T-cell (primary cell): ENCODE measurements around the gene ARHGAP10. TPM values are rescaled to one million over a fixed set of nuclear protein-coding genes. Genes with fewer than 3 reads are reported as not detected.

Experiments
- ATAC-seq, 4 experiments: fragments of 200-7000 bp in 3 of 4; fragments of 150-1000 bp in 1 of 4; cut with Tn5 transposase; replicated peaks in 1 of 4; 1 replicate in 3 of 4; 2 replicates in 1 of 4; pipeline ENCODE4 v1.10.0; 2021; ENCODE audit warnings: moderate library complexity in 3 of 4, mild to moderate bottlenecking in 2 of 4, moderate number of reproducible peaks in 1 of 4
- CTCF ChIA-PET, 2 donors: fragments of 300-600 bp; sonication (Branson Sonifier 250); formaldehyde crosslinking; loops; one replicate each; lab custom pipeline; 2022; ENCODE audit warnings: antibody characterized with exemption in 2 of 2; lab: Charles Lee
- POLR2A ChIA-PET, 2 donors: fragments of 300-600 bp; sonication (Branson Sonifier 250); formaldehyde crosslinking; loops; one replicate each; lab custom pipeline; 2022; ENCODE audit warnings: antibody characterized with exemption in 2 of 2; lab: Charles Lee
- DNase-seq, 35 experiments: peaks; one replicate each; pipeline versions ENCODE4 v3.0.0 to v3.0.0-alpha.2; 2013 to 2023
- H3K27ac ChIP-seq: one replicate; pipeline ENCODE4 v1.5.1; 2013; ENCODE audit warnings: low read length
- H3K27me3 ChIP-seq, 2 experiments: replicated peaks in 1 of 2; 1 replicate in 1 of 2; 2 replicates in 1 of 2; pipeline versions ENCODE4 v1.6.1 to v1.7.0; 2013; ENCODE audit warnings: low read length in 1 of 2, mixed read lengths in 1 of 2; ENCODE audit not compliant: control insufficient read depth in 2 of 2, insufficient read depth in 2 of 2; ENCODE audit errors: extremely low read depth in 1 of 2
- H3K36me3 ChIP-seq, 2 donors: 1 replicate in 1 of 2; 2 replicates in 1 of 2; pipeline versions ENCODE4 v1.6.1 to v1.7.0; 2013; ENCODE audit warnings: low read length in 1 of 2; ENCODE audit not compliant: control insufficient read depth in 2 of 2, insufficient read depth in 1 of 2; ENCODE audit errors: extremely low read depth in 1 of 2
- H3K4me1 ChIP-seq, 2 experiments: 1 replicate in 1 of 2; 2 replicates in 1 of 2; pipeline versions ENCODE4 v1.6.1 to v1.7.0; 2013; ENCODE audit warnings: low read length in 2 of 2, mixed read lengths in 1 of 2; ENCODE audit not compliant: insufficient read depth in 2 of 2, control insufficient read depth in 1 of 2; ENCODE audit errors: extremely low read depth in 1 of 2
- H3K4me3 ChIP-seq, 2 donors: 1 replicate in 1 of 2; 2 replicates in 1 of 2; pipeline versions ENCODE4 v1.5.1 to v1.7.0; 2013; ENCODE audit warnings: mild to moderate bottlenecking in 2 of 2, low read length in 1 of 2, moderate library complexity in 1 of 2; ENCODE audit not compliant: control insufficient read depth in 1 of 2; ENCODE audit errors: extremely low read depth in 1 of 2
- H3K9me3 ChIP-seq: 2 replicates; pipeline ENCODE4 v1.7.0; 2013
- H3K27ac Mint-ChIP-seq, 2 donors: one replicate each; pipeline ENCODE4 v1.8.0; 2020 to 2021; ENCODE audit warnings: mild to moderate bottlenecking in 2 of 2, mixed read lengths in 2 of 2
- H3K27me3 Mint-ChIP-seq, 2 donors: one replicate each; pipeline ENCODE4 v1.8.0; 2021 to 2022; ENCODE audit warnings: mixed read lengths in 2 of 2
- H3K36me3 Mint-ChIP-seq: one replicate; pipeline ENCODE4 v1.8.0; 2021; ENCODE audit warnings: mixed read lengths
- H3K4me1 Mint-ChIP-seq, 3 donors: one replicate each; pipeline ENCODE4 v1.8.0; 2020 to 2022; ENCODE audit warnings: mixed read lengths in 3 of 3, mild to moderate bottlenecking in 1 of 3
- H3K4me3 Mint-ChIP-seq, 3 donors: one replicate each; pipeline ENCODE4 v1.8.0; 2020 to 2022; ENCODE audit warnings: mild to moderate bottlenecking in 3 of 3, mixed read lengths in 3 of 3, moderate library complexity in 3 of 3
- H3K9me3 Mint-ChIP-seq, 3 donors: one replicate each; pipeline ENCODE4 v1.8.0; 2020 to 2022; ENCODE audit warnings: mixed read lengths in 3 of 3
- WGBS: methylation state at CpG from one replicate; pipeline ENCODE4 v1.1.5; 2013; ENCODE audit warnings: missing lambda C conversion rate; ENCODE audit not compliant: insufficient coverage; 5-methylcytosine and 5-hydroxymethylcytosine counted together
- total RNA-seq, 35 experiments: library from RNA in 6 of 35; stranded (reverse) in 6 of 35; fragments of 120-200 nt in 1 of 35; gene quantifications; one replicate each; pipeline versions ENCODE4 v1.2.1 to v1.2.4 and lab custom pipeline; 2013 to 2026

The ARHGAP10 gene
- total RNA-seq, 5 donors from 2014 or later (not counting 1 experiment from before 2014, with no cell fraction given) = 6.2 to 7.7 (median 6.8) TPM

DNA sequence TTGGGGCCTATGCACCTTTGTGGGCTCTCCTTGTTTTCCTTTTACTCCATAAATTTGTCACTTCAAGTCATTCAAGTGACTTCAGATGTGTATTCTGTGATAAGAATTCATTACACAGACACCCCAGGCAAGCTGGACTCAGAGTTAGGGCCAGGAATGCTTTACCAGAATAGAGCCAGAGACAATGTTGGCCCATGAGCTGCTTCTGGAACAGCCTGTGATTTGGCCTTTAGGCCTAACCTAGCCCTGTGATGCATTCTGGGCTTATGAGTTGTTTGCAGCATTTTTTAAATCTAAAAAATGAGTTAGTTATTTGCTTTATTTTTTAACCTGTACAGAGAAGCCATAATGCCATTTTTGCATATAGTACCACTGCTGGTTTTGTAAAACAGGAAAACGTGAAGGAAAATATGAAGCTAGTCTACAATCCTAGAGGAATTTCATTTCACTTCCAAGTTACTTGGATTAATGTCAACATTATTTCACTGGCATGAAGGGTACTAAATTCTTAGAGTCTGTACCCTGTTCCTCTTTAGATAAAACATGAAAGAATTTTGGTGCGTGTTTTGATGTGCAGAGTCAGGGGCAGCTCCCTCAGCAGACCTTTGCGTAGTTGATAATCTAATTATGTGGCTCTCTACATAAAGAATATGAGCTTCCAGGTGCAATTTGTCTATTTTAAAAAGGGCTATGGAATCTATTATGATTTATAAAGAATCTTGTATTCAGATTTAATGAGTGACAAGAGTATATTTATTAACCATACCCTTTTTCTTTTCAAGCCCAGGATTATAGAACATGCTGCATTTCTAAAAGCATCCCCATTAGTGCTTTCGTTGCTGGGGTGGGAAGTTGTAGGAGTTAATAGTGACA, 84.7 kb downstream of the ARHGAP10 start:
- Mint-ChIP-seq H3K27me3 (no peaks in the 10 kb centered on the region), H3K4me3 (no peak overlapping the region)
- no CpG with 5 or more reads among the region's 4 CpGs for WGBS

DNA sequence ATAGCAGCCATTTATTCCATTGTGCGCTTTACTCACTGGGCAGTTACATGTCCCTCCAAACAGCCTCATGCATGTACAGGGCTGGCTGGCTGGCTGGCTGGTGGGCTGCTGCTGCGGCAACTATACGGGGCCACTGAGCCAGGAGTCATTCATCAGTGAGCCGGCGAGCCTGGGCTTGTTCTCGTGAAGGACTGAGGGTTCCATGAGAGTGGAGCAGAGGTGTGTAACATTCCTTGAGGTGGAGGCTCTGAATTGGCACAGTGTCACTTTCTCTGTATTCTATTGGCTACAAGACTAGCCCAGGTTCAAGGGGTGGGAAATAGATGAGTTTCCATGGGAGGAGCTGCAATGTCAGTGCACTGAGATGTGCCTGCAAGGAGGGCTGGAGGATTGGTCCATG, 89.1 kb downstream of the ARHGAP10 start:
- WGBS = 96% methylated on average over 6 of the region's 6 CpGs
- Mint-ChIP-seq H3K4me3 (no peak overlapping the region), H3K36me3 (peaks cover 16% of the 10 kb centered on the region), H3K27me3 (no peaks in the 10 kb centered on the region), H3K27ac (no peak overlapping the region), H3K4me1 (peaks cover 2 to 4% (median 3%) of the 10 kb centered on the region in 3 donors), H3K9me3 (no peaks in the 10 kb centered on the region)
- CTCF ChIA-PET = interaction anchor here in 1 of 2 donors (1.2 kb wide), 1 partner anchor 44 kb away, joined by 3 read pairs; no protein-coding TSS in a partner anchor
- peaks cover 2 to 5% of the 10 kb centered on the region in 2 experiments for H3K4me1 ChIP-seq
- H3K4me3 ChIP-seq = no peak overlapping the region
- no peak for DNase-seq
- no peak overlapping the region for H3K27ac ChIP-seq
- POLR2A ChIA-PET = interaction anchor here in 1 of 2 donors (0.6 kb wide), 1 partner anchor 422 kb away, joined by 8 read pairs; no protein-coding TSS in a partner anchor
- ATAC-seq = no peak
- H3K36me3 ChIP-seq = no peaks in the 10 kb centered on the region
- no peaks in the 10 kb centered on the region for H3K27me3 ChIP-seq
- no peaks in the 10 kb centered on the region for H3K9me3 ChIP-seq

More for the DNA sequence above, 84.7 kb downstream of the ARHGAP10 start:
- no peaks in the 10 kb centered on the region for H3K9me3 Mint-ChIP-seq
- no peaks in the 10 kb centered on the region for H3K36me3 Mint-ChIP-seq
- Histone ChIP-seq H3K9me3 (no peaks in the 10 kb centered on the region), H3K4me1 (peaks cover 6 to 14% of the 10 kb centered on the region in 2 experiments), H3K27me3 (no peaks in the 10 kb centered on the region), H3K27ac (no peak overlapping the region), H3K4me3 (no peak overlapping the region), H3K36me3 (no peaks in the 10 kb centered on the region)
- no peak overlapping the region for H3K27ac Mint-ChIP-seq
- DNase-seq (no peak), ATAC-seq (no peak)
- CTCF ChIA-PET = interaction anchor here (0.6 to 1.1 kb wide), 3 partner anchors 50 to 710 kb away, joined by 3 to 4 read pairs (median 3); no protein-coding TSS in a partner anchor
- H3K4me1 Mint-ChIP-seq = peaks cover 6 to 15% (median 13%) of the 10 kb centered on the region in 3 donors
- POLR2A ChIA-PET = no interaction called here

DNA sequence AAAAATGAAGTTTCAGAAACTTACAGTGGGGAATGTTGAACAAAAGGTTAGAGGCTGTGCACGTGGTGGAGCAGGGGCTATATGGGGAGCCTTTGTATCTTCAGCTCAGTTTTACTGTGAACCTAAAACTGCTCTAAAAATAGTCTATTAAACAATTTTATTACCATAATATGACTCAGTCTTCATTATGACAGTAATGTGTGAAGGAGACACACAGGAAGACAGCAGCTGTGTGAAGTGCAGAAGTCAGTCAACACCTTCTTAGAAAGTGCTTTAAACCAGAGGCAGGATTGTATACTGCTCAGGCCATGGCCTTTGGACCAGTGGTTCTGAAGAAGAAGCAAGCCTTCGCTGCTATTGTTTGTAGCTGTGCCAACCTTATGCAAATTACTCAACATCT, 89.7 kb downstream of the ARHGAP10 start:
- no peak overlapping the region for H3K4me3 Mint-ChIP-seq
- no peak for DNase-seq

DNA sequence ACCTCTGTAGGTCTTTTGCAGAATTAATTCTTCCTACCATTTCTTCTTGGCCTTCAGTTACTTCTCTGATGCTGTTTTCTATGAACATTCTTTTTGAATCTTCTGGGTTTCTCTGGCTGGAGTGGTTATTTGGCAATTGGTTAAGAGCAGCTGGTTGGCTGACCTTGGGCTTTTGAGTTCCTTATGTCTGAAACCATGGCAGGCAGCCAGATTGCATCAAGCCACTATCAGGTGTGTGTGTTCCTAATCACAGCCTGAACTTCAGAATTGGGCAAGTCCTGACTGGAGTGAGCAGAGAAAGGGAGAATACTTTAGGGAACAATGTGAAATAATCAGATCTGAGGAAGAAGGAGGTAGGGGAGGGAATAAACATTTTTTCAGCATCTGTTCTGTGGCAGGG, 90.2 kb downstream of the ARHGAP10 start:
- DNase-seq = no peak
- ATAC-seq = no peak
- H3K4me1 Mint-ChIP-seq = no peaks in the 10 kb centered on the region
- Histone ChIP-seq H3K4me3 (no peak overlapping the region), H3K4me1 (no peaks in the 10 kb centered on the region), H3K27ac (no peak overlapping the region), H3K9me3 (no peaks in the 10 kb centered on the region), H3K36me3 (no peaks in the 10 kb centered on the region), H3K27me3 (no peaks in the 10 kb centered on the region)
- ChIA-PET CTCF (no interaction called here), POLR2A (no interaction called here)
- H3K27ac Mint-ChIP-seq = no peak overlapping the region
- no peaks in the 10 kb centered on the region for H3K27me3 Mint-ChIP-seq
- H3K9me3 Mint-ChIP-seq = no peaks in the 10 kb centered on the region
- peaks cover 16% of the 10 kb centered on the region for H3K36me3 Mint-ChIP-seq
- H3K4me3 Mint-ChIP-seq = no peak overlapping the region

More for the DNA sequence above, 89.7 kb downstream of the ARHGAP10 start:
- Mint-ChIP-seq H3K4me1 (no peaks in the 10 kb centered on the region), H3K27me3 (no peaks in the 10 kb centered on the region), H3K9me3 (no peaks in the 10 kb centered on the region), H3K27ac (no peak overlapping the region), H3K36me3 (peaks cover 16% of the 10 kb centered on the region)
- H3K27ac ChIP-seq = no peak overlapping the region
- no CpG with 5 or more reads among the region's 2 CpGs for WGBS
- H3K36me3 ChIP-seq = no peaks in the 10 kb centered on the region
- no peak overlapping the region for H3K4me3 ChIP-seq
- CTCF ChIA-PET = no interaction called here
- H3K9me3 ChIP-seq = no peaks in the 10 kb centered on the region
- POLR2A ChIA-PET = interaction anchor here in 1 of 2 donors (0.6 kb wide), 1 partner anchor 421 kb away, joined by 8 read pairs; no protein-coding TSS in a partner anchor
- ATAC-seq = no peak
- H3K27me3 ChIP-seq = no peaks in the 10 kb centered on the region
- no peaks in the 10 kb centered on the region for H3K4me1 ChIP-seq

DNA sequence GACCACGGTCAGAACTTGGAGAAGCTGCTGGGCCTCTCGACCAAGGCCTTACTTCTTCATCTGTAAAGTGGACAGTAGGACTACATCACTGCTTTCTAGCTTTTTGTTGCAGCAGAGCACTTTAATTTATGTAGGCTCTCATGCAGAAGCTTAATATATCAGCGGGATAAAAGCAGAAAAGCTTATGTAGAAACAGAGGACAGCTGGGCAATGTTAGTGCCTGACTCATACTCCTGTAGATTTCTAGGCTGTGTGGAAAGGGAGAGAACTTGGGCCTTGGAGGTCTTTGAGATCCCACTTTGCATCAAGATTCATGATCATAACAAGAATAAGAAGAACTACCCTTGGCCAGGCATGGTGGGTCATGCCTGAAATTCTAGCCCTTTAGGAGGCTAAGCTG, 91.2 kb downstream of the ARHGAP10 start:
- Histone ChIP-seq H3K27me3 (no peaks in the 10 kb centered on the region), H3K27ac (no peak overlapping the region), H3K4me3 (no peak overlapping the region), H3K4me1 (no peaks in the 10 kb centered on the region), H3K9me3 (no peaks in the 10 kb centered on the region), H3K36me3 (no peaks in the 10 kb centered on the region)
- Mint-ChIP-seq H3K4me3 (no peak overlapping the region), H3K9me3 (no peaks in the 10 kb centered on the region), H3K4me1 (no peaks in the 10 kb centered on the region), H3K36me3 (peaks cover 16% of the 10 kb centered on the region), H3K27me3 (no peaks in the 10 kb centered on the region), H3K27ac (no peak overlapping the region)
- CTCF ChIA-PET = interaction anchor here (0.5 to 0.6 kb wide), 2 partner anchors 102 to 1967 kb away, joined by 3 to 11 read pairs; no protein-coding TSS in a partner anchor
- DNase-seq (no peak), ATAC-seq (no peak)
- WGBS = 88% methylated on average over 1 of the region's 3 CpGs
- POLR2A ChIA-PET = no interaction called here

DNA sequence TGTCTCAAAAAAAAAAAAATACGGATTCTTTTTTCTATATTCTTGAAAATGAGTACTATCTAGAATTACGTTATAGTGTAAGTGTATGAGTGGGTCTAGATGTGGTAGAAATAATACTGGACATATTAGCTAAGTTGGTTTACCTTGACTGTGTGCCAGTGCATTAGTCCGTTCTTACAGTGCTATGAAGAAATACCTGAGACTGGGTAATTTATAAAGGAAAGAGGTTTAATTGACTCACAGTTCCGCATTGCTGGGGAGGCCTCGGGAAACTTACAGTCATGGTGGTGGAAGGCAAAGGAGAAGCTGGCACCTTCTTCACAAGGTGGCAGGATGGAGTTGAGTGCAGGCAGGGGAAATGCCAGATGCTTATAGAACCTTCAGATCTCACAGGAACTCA, 92.4 kb downstream of the ARHGAP10 start:
- no peak overlapping the region for H3K27ac ChIP-seq
- no peaks in the 10 kb centered on the region for H3K9me3 ChIP-seq
- Mint-ChIP-seq H3K9me3 (no peaks in the 10 kb centered on the region), H3K27ac (no peak overlapping the region), H3K36me3 (peaks cover 16% of the 10 kb centered on the region), H3K27me3 (no peaks in the 10 kb centered on the region), H3K4me3 (no peak overlapping the region), H3K4me1 (no peaks in the 10 kb centered on the region)
- H3K27me3 ChIP-seq = no peaks in the 10 kb centered on the region
- DNase-seq = no peak
- H3K4me3 ChIP-seq = no peak overlapping the region
- no peaks in the 10 kb centered on the region for H3K4me1 ChIP-seq
- WGBS = 100% methylated on average over 2 of the region's 5 CpGs
- ChIA-PET CTCF (no interaction called here), POLR2A (no interaction called here)
- no peaks in the 10 kb centered on the region for H3K36me3 ChIP-seq
- no peak for ATAC-seq
